ENCODE data around the gene SLC24A5.

Gene SLC24A5

DNA sequence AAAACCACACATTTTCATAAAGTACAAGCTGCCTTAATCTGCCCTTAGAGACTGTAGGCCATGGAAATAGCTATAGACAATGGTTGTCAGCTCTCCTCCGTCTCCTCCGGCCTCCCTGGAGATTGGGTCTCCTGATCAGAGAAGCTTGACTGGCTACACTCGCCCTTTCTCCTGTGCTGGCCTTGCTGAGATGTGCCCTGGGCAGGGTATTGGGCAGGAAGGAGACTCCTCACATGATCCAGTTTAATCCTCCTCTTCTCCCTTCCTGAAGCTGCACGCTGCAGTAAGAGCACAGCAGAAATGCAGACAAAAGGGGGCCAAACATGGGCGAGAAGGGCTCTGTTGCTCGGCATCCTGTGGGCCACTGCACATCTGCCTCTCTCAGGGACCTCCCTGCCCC is at the start of gene SLC24A5:
SLC24A5 (plus strand) TSS at position 246 of the 400 bp plus-strand sequence; CDS start at position 301, 55 bp downstream.
- CTCF ChIA-PET, result no interaction called here
- no peak for TF ChIP-seq PKNOX1 (IDR thresholded peaks at IDR 0.05)
- no peak for TF ChIP-seq ELF4 (IDR thresholded peaks at IDR 0.05)
- no peak for TF ChIP-seq SP1 (IDR thresholded peaks at IDR 0.05)
- no peak for DNase-seq (ENCODE audit: extremely low spot score)
- POLR2A ChIA-PET, result no interaction called here

DNA sequence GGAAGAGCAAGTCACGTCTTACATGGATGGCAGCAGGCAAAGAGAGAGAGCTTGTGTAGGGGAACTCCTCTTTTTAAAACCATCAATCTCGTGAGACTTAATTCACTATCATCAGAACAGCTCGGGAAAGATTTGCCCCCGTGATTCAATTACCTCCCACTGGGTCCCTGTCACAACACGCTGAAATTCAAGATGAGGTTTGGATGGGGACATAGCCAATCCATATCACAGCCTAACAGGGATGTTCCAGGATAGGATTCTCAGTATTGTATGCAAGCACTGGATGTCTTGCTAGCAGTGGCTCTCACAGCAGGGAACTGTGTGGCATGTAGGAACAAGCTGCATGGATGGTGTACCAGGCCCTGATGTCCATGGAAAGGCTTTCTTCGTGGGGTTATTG is 47.8 kb upstream of the SLC24A5 start:
- TF ChIP-seq PKNOX1 (IDR thresholded peaks at IDR 0.05) (no peak), L3MBTL2 (conservative IDR thresholded peaks at IDR 0.05) (no peak), TARDBP (IDR thresholded peaks at IDR 0.05) (no peak)
- DNase-seq (ENCODE audit: extremely low spot score), result no peak
- POLR2A ChIA-PET, result interaction anchor here (0.7 kb wide), 1 partner anchor 12 kb away, joined by 3 read pairs; no protein-coding TSS in a partner anchor
- CTCF ChIA-PET, result no interaction called here

DNA sequence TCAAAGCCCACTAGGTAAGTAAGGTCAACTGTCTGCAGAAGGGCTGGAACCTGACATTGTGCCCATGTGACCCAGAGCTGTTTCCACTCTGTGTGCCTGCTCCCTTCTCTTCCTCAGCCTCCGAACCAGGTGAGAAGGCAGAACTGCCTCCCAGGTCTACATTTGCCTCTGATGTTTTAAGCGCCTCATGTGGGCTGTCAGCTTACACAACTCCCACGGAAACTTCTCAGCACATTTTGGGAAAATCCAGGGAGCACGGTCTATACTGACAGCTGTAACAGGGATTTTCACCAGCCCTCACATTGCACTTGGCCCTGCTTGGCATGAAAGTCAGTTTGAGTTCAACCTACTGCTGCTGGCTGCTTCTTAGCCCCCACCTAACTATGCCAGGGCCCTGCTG is 46.9 kb upstream of the SLC24A5 start:
- no peak for TF ChIP-seq L3MBTL2 (conservative IDR thresholded peaks at IDR 0.05)
- TF ChIP-seq ELF4 (IDR thresholded peaks at IDR 0.05), result no peak
- no peak for TF ChIP-seq FOXA1 (IDR thresholded peaks at IDR 0.05)
- TF ChIP-seq NFRKB (IDR thresholded peaks at IDR 0.05), result no peak
- no peak for TF ChIP-seq BHLHE40 (IDR thresholded peaks at IDR 0.05; ENCODE audit: borderline replicate concordance)
- no peak for TF ChIP-seq FOXK2 (IDR thresholded peaks at IDR 0.05)
- TF ChIP-seq PKNOX1 (IDR thresholded peaks at IDR 0.05), result no peak
- TF ChIP-seq HDGF (IDR thresholded peaks at IDR 0.05; ENCODE audit: borderline replicate concordance), result no peak
- no peak for TF ChIP-seq TARDBP (IDR thresholded peaks at IDR 0.05)
- TF ChIP-seq SP1 (IDR thresholded peaks at IDR 0.05), result no peak
- TF ChIP-seq FOXM1 (IDR thresholded peaks at IDR 0.05; ENCODE audit: borderline replicate concordance), result no peak
- no peak for TF ChIP-seq LEF1 (IDR thresholded peaks at IDR 0.05; ENCODE audit: borderline replicate concordance)
- no peak for DNase-seq (ENCODE audit: extremely low spot score)
- CTCF ChIA-PET, result no interaction called here
- POLR2A ChIA-PET, result no interaction called here

DNA sequence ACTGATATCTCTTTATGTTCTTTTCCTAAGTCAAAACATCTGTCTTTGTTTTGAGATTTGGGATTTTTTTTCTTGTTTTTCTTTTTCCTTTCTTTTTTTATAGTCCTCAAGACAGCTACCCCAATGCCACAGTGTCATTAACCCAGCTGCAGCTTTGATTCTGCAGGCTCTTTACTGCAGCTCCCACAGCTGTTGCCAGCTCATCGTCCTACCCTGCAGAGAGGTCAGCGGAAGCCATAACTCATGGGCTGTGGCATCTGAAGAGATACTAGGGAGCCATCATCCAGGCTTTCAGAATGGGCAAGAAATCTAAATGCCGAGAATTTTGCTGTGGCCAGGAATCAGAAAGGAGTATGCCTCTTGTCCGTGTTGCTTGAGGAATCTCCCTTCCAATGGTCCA is 44.3 kb upstream of the SLC24A5 start:
- DNase-seq (ENCODE audit: extremely low spot score), result no peak
- POLR2A ChIA-PET, result no interaction called here
- TF ChIP-seq BHLHE40 (IDR thresholded peaks at IDR 0.05; ENCODE audit: borderline replicate concordance), result no peak
- TF ChIP-seq FOXM1 (IDR thresholded peaks at IDR 0.05; ENCODE audit: borderline replicate concordance), result no peak
- no peak for TF ChIP-seq ZNF384 (IDR thresholded peaks at IDR 0.05)
- no peak for TF ChIP-seq SUZ12 (IDR thresholded peaks at IDR 0.05)
- no peak for TF ChIP-seq ELF4 (IDR thresholded peaks at IDR 0.05)
- TF ChIP-seq TARDBP (IDR thresholded peaks at IDR 0.05), result no peak
- no peak for TF ChIP-seq HDGF (IDR thresholded peaks at IDR 0.05; ENCODE audit: borderline replicate concordance)
- no peak for TF ChIP-seq ARNT (IDR thresholded peaks at IDR 0.05)
- no peak for TF ChIP-seq PKNOX1 (IDR thresholded peaks at IDR 0.05)
- CTCF ChIA-PET, result no interaction called here

DNA sequence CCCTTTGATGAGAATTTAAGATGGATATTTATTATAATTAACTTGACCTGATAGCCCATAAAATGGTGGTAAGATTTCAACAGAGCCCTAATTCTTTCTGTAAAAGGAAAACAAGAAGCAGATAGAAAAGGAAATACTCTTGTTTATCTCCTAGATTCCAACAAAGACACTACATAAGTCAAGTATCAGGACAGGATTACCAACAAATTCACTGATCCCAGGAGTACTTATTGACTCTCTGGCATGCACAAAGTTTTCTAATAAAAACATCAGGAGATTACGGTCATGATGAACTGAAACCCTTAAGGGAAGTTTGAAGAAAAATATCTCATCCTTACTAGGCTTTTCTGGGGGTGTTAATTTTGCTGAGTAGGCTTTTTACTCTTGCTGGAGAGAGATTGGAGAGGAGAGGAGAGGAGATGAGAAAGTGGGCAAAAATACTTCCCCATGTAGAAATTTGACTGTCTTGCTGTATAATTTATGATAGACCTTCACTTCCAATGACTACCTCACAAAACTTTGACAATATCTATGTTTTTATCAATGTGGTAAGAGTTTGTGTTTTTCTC is 43.1 kb upstream of the SLC24A5 start:
- POLR2A ChIA-PET, result no interaction called here
- TF ChIP-seq L3MBTL2 (conservative IDR thresholded peaks at IDR 0.05) (no peak), SP1 (IDR thresholded peaks at IDR 0.05) (no peak), TARDBP (IDR thresholded peaks at IDR 0.05) (no peak), HDGF (IDR thresholded peaks at IDR 0.05; ENCODE audit: borderline replicate concordance) (no peak), FOXM1 (IDR thresholded peaks at IDR 0.05; ENCODE audit: borderline replicate concordance) (no peak), PKNOX1 (IDR thresholded peaks at IDR 0.05) (no peak), CTBP1 (IDR thresholded peaks at IDR 0.05; ENCODE audit: borderline replicate concordance) (no peak)
- DNase-seq (ENCODE audit: extremely low spot score), result no peak
- CTCF ChIA-PET, result no interaction called here

DNA sequence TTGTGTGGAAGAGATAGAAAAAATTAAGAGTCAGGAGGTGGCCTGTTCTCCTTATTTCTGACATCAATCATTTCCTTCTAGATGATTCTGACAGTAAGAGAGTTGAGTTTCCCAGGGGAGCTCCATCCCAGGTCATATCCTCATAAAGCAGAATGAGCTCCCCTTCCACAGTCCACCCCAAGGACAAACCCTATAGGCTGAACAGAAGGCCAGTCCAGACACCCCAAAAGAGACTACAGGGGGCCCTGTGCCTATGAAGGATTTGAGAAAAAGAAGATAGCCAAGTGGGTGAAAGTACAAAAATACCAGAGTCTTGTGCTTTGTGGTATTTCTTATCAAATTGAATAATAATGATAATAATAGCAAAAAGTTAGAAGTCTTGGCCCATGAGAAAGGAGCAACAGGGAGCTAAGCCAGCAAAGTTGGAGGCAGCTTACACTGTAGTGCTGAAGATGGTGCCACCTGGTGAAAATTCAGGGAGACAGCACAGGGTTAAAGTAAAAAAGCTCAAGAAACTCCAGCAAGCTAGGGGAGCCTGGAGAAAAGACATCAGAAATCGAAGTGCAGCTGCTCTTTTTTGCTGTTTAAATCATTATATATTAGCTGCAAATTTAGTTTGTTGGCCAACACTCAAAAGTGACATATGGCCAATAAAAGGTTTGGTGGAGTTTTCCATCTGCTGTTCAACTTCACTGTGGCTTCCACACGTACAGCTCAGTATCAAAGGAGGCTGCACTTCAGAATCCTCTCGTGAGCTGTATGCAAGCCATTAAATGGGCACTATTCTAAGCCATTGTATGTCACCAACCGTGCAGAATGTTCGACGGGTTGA is 35.8 kb upstream of the SLC24A5 start:
- TF ChIP-seq ZNF384 (IDR thresholded peaks at IDR 0.05) (no peak), FOXK2 (IDR thresholded peaks at IDR 0.05) (no peak), PKNOX1 (IDR thresholded peaks at IDR 0.05) (no peak), L3MBTL2 (conservative IDR thresholded peaks at IDR 0.05) (no peak), SUZ12 (IDR thresholded peaks at IDR 0.05) (no peak), HDGF (IDR thresholded peaks at IDR 0.05; ENCODE audit: borderline replicate concordance) (no peak), BHLHE40 (IDR thresholded peaks at IDR 0.05; ENCODE audit: borderline replicate concordance) (no peak)
- peak; percentile 28 for DNase-seq (ENCODE audit: extremely low spot score)
- ChIA-PET CTCF (interaction anchor here (0.6 to 1.6 kb wide), 8 partner anchors 11 to 889 kb away, joined by 3 to 10 read pairs (median 4); no protein-coding TSS in a partner anchor), POLR2A (no interaction called here)

Data from HEK293T (cell line).